ENCODE results near the gene CRYGB.
"Not testable (repeated sequence)": the region's sequence is repeated elsewhere in the genome, so short reads cannot be mapped to it uniquely, and the experiment has no call there.

Gene CRYGB

GRCh38 chr2:208112273-208112745 is 33.6 kb downstream of the CRYGB start:
- DNase-seq: not testable (repeated sequence)

- DNase-seq: no peak
Observed at GRCh38 chr2:208103616-208104015, 42.3 kb downstream of the CRYGB start.

- no peak for DNase-seq
Observed at GRCh38 chr2:208101716-208102631, 44.0 kb downstream of the CRYGB start.

GRCh38 chr2:208099682-208100470 is 46.1 kb downstream of the CRYGB start:
- no peak for DNase-seq

- not testable (repeated sequence) for DNase-seq
Observed at GRCh38 chr2:208098701-208099100, 47.3 kb downstream of the CRYGB start.

- no peak for DNase-seq
Observed at GRCh38 chr2:208098267-208098666, 47.7 kb downstream of the CRYGB start.

- no peak for DNase-seq
Observed at GRCh38 chr2:208097801-208098200, 48.2 kb downstream of the CRYGB start.

GRCh38 chr2:208097313-208097712 is 48.6 kb downstream of the CRYGB start:
- no peak for DNase-seq

- DNase-seq: no peak
Observed at GRCh38 chr2:208096080-208096479, 49.9 kb downstream of the CRYGB start.

GRCh38 chr2:208093128-208093527 is 52.8 kb downstream of the CRYGB start:
- DNase-seq: no peak
